ENCODE data around the gene TPP1.

TPP1 gene

GRCh38 chr11:6619004-6619745, at the start of gene TPP1:
Gene TPP1, minus strand, starts transcription at chr11:6619422. Its CDS starts 22 bp downstream, at chr11:6619400.
- peak; percentile 97 for DNase-seq

GRCh38 chr11:6667733-6668374, 48.6 kb upstream of the TPP1 start:
- peak; percentile 55 for DNase-seq

DNA sequence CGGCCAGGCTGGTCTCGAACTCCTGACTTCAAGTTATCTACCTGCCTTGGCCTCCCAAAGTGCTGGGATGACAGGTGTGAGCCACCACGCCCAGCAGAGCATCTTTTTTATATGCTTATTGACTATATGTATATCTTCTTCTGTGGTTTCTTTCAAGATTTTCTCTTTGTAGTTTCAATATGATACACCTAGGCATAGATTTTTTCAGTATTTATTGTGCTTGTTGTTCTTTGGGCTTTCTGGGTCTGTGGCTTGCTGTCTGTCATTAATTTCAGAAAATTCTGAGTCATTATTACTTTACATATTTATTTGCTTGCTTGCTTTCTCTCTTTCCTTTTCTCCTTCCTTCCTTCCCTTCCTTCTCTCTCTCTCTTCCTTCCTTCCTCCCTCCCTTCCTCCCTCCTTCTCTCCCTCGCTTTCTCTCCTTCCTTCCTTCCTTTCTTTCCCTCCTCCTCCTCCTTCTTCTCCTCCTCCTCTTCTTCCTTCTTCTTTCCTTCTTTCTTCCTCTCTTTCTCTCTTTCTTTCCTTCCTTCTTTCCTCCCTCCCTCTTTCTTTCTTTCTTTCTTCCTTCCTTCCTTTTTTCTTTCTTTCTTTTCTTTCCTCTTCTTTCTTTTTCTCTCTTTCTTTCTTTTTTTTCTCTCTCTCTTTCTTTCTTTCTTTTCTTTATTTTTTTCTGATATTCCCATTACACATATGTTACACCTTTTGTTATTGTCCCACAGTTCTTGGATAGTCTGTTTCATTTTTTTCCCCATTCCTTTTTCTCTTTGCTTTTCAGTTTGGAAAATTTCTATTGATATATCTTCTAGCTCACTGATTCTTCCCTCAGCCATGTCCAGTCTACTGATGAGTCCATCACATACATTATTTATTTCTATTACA, 47.3 kb upstream of the TPP1 start:
- no peak for DNase-seq

DNA sequence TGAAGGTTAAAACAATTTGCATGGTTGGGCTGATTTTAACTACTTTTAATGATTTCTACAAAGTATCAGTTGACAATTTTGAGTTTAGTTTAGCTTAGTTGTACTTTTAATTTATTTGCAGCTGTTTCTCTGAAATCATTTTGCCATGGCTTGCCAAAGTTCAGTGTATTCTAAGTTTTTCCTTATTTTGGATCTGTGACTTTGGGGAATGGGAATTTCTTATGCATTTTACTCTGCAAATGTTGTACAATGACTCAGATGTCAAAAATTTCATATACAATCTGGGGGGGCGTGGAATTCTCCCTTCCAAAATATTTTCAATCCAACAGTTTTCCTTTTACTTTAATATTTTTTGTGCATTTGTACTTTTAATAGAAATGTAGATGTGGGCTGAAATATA, 45.3 kb upstream of the TPP1 start:
- DNase-seq = no peak

- DNase-seq = no peak
Observed at GRCh38 chr11:6663794-6664469, 44.7 kb upstream of the TPP1 start.

DNA sequence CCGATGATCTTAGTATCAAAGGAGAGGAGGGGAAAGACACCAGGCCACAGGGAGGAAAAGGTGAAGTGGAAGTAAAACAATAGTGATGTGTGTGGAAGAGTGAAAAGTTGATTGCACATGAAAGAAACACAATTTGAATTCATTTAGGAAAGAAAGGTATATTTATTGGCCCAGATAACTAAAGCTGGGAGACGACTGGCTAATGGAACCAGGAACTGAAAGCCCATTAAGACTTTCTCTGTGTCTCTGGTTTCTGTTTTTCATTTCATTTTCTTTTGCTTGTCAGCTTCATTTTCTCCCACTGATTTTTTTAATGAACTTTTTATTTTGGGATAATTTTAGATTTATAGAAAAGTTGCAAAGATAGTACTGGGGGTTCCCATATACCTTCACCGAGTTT, 41.5 kb upstream of the TPP1 start:
- no peak for DNase-seq

DNA sequence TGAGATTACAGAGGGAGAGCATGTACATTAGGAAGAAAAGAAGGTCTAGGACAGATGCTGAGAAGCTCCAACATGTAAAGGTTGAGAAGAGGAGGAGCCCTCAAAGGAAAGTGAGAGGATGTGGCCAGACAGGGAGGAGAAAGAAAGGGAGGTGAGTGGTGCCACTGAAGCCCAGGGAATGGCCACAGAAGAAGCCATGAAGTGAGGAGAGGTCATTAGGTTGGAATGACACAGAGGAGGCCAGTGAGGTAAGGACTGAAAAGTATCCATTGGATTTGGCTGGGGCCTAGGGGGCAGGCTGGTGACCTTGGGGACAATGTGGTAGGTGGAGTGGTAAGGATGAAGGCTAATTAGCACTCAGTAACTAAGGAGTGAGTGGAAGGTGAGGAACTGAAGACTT, 39.4 kb upstream of the TPP1 start:
- DNase-seq = no peak

- DNase-seq = no peak
Observed at GRCh38 chr11:6657346-6657745, 38.1 kb upstream of the TPP1 start.

- DNase-seq = no peak
Observed at GRCh38 chr11:6656936-6657335, 37.7 kb upstream of the TPP1 start.

DNA sequence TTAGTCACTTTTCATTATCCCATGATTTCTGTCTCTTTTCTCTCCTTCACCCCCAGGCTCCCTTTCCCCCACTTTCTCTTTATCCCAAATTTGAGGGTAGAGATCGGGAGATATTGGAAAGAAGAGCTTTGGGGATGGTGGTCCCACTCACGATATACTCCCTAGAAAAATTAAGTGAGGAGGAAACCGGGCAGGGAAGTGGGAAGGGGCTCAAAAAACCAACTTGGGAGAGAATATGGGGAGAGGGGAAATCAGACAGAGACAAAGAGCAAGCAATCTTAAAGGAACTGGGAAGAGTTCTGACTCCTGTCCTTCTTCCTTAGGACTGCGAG, 37.3 kb upstream of the TPP1 start:
- DNase-seq = no peak

DNA sequence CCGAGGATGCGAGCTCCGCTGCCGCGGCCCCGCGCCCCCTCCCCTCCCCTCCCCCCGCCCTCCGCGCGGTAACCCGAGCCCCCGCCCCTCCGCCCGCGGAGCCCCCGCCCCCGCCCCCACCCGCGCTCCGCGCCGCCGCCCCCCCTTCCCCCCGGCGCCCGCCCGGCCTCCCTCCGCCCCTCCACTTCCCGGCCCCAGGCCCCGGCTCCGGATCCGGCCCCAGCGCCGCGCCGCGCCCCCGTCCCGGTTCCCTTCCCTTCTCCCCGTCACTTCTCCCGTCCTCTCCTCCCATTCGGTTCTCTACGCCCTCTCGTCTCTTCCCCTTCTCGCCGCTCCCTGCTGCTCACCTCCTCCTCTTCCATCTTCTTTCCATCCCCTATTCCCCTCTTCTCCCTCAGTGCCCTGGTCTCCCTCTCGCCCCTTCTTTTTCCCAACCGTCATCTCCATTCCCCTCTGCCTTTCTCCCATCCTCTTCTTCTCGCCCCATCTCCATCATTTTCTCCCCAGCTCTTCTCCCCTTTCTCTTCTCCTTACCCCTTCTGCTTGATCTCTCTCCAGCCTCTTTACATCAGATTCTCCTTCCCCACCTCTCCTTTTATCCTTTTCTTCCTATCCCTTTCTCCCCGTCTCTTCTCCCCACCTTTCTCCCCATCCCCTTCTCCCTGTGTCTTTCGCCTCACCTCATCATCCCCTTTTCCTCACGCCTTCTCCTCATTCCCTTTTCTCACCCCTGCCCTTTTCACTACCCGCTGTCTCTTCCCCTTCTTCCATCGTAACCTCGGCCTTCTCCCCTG, 36.8 kb upstream of the TPP1 start, which contains the start of gene DCHS1:
Gene DCHS1 (minus strand): TSS at position 20 of the 794 bp plus-strand sequence. CDS start 14,196 bp downstream, outside the sequence.
- peak; percentile 72 for DNase-seq

GRCh38 chr11:6655020-6655789, 36.0 kb upstream of the TPP1 start:
- DNase-seq = peak; percentile 49

- no peak for DNase-seq
Observed at GRCh38 chr11:6654281-6655019, 35.2 kb upstream of the TPP1 start.

DNA sequence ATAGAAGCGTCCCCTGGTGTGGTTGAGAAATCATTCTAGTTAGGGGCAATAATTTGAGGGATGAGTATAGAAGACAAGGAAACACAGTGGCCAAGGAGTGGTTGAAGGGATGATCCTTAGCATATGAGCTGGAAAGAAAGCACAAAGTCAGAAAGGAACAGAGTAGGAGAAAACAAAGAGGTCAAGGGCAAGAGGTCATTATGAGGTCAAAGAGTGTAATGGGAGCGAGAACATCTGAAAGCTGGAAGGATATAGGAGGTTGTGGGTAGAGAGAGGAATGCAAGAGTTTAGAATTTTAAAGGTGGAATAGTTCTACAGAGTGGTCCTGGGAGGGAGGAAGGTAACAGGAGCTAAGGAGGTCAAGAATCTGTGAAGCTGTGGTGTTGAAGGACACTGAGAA, 34.4 kb upstream of the TPP1 start:
- DNase-seq = no peak

DNA sequence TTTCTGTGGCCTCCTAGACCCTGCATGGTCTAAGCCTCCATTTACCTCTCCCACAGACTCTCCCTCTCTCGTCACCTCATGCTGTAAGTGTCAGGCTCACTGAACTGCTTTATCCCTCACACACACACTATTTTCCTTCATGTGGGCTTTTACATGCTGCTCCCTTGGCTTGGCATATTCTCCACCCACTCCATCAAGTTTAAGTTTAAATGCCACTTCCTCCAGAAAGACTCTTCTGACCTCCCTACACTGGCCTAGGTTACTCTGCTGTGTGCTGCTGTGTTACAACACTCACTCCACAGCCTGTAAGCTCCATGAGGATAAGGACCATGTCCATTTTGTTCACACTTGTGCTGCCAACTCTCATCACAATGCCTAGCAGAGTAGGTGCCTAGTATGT, 33.9 kb upstream of the TPP1 start:
- DNase-seq = no peak

DNA sequence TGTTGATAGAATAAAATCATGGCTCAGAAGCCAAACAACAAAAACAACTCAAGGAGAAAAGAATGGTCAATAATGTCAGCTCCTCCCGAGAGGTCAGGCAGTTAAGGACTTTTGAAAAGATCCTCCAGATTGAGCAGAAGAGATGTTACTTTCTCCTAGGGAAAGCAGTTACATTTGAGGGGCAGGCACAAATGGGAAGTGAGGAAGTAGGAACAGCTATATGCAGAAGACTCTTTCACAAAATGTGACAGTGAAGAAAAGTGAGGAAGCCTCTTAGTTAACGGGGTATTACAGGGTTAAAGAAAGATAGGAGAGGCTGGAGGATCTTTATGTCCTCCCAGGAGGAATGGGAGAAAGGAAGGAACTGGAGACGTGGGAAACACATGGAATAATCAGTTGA, 33.0 kb upstream of the TPP1 start:
- no peak for DNase-seq

DNA sequence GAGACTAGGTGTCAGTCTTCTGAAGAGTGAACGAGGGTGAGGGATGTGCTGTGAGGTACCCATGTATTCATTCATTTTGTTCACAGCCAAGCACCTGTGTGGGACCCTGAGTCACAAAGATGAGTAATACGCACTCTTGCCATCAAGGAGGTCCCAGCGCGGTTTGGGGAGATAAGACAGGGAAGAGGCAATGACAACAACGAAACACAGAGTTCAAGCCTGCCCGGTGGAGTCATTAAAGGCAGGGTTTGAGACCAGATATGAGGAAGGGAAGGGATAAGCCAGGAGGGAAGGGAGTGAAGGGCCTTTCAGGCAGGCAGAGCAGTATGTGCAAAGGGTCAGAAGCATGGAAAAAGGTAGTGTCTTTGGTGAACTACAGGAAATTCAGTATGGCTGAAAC, 31.8 kb upstream of the TPP1 start:
- no peak for DNase-seq

- no peak for DNase-seq
Observed at GRCh38 chr11:6650104-6650503, 30.9 kb upstream of the TPP1 start.

GRCh38 chr11:6648501-6648900, 29.3 kb upstream of the TPP1 start:
- DNase-seq = no peak

DNA sequence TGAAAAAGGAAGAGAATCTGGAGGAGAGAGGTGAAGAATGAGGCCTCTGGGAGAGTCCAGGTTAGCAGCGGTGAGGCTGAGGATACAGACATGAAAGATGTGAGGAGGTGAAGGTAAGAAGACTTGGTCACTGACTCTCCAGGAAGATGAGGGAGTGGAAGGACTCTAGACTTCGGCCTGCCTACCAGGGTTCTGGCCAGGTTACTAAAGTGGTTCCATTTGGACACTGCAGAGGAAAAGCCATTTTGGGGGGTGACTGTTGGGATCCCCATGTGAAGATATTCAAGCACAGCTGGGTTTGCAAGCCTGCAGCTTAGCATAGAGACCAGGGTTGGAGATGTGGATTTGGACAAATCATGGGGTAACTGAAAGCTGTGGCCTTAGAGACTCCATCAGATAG, 28.6 kb upstream of the TPP1 start:
- DNase-seq = no peak

Measured in NCI-H69 (cell line).